HL-60 (cell line): Measurements from ENCODE around the gene PALB2.

Experiments used
- GABPA ChIP-seq: IDR thresholded peaks from 2 replicates; pipeline ENCODE4 v1.6.1; 2012; ENCODE audit warnings: low read depth
- TF ChIP-seq, protein P1 (sequence below): IDR thresholded peaks from one replicate; pipeline ENCODE4 v1.5.1; 2011; ENCODE audit warnings: low read length, control low read depth, inconsistent platforms; ENCODE audit not compliant: insufficient read depth

DNA sequence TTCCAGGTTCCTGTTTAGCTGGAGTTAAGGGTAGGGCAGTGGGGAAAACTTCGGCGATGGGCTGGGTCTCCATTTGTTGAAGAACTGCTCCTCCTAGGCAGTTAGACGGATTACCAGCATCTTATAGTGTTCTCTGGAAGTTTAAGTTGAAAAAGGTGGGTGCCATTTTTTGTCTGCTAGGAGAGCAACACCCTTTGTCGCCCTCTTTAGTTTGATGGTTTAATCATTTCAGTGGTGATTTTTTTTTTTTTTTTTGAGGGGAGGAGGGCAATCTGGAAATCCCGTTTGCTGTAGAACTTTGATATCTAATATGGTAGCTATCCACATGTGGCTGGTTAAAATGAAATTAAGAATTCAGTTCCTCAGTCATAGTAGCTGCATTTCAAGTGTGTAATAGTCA is 79.5 kb downstream of the PALB2 start:
- no peak for TF ChIP-seq GABPA
- TF ChIP-seq, protein P1, sequence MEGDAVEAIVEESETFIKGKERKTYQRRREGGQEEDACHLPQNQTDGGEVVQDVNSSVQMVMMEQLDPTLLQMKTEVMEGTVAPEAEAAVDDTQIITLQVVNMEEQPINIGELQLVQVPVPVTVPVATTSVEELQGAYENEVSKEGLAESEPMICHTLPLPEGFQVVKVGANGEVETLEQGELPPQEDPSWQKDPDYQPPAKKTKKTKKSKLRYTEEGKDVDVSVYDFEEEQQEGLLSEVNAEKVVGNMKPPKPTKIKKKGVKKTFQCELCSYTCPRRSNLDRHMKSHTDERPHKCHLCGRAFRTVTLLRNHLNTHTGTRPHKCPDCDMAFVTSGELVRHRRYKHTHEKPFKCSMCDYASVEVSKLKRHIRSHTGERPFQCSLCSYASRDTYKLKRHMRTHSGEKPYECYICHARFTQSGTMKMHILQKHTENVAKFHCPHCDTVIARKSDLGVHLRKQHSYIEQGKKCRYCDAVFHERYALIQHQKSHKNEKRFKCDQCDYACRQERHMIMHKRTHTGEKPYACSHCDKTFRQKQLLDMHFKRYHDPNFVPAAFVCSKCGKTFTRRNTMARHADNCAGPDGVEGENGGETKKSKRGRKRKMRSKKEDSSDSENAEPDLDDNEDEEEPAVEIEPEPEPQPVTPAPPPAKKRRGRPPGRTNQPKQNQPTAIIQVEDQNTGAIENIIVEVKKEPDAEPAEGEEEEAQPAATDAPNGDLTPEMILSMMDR: no peak
